HL-60 (cell line): ENCODE results near the gene MARCO.

Experiments used
- POLR2AphosphoS5 ChIP-seq: IDR thresholded peaks from 2 replicates; pipeline ENCODE4 v1.6.1; 2012; ENCODE audit warnings: low read depth
- TF ChIP-seq, protein P1 (sequence below): IDR thresholded peaks from one replicate; pipeline ENCODE4 v1.5.1; 2011; ENCODE audit warnings: low read length, control low read depth, inconsistent platforms; ENCODE audit not compliant: insufficient read depth

GRCh38 chr2:118988706-118989105 is 46.7 kb downstream of the MARCO start:
- TF ChIP-seq POLR2AphosphoS5 = no peak
- TF ChIP-seq, protein P1, sequence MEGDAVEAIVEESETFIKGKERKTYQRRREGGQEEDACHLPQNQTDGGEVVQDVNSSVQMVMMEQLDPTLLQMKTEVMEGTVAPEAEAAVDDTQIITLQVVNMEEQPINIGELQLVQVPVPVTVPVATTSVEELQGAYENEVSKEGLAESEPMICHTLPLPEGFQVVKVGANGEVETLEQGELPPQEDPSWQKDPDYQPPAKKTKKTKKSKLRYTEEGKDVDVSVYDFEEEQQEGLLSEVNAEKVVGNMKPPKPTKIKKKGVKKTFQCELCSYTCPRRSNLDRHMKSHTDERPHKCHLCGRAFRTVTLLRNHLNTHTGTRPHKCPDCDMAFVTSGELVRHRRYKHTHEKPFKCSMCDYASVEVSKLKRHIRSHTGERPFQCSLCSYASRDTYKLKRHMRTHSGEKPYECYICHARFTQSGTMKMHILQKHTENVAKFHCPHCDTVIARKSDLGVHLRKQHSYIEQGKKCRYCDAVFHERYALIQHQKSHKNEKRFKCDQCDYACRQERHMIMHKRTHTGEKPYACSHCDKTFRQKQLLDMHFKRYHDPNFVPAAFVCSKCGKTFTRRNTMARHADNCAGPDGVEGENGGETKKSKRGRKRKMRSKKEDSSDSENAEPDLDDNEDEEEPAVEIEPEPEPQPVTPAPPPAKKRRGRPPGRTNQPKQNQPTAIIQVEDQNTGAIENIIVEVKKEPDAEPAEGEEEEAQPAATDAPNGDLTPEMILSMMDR = no peak
